GM18505 (cell line): ENCODE data around the gene LRCOL1.

Experiments used
- ATAC-seq: cut with Tn5 transposase; IDR thresholded peaks from one replicate; pipeline ENCODE4 v1.9.1; 2021; ENCODE audit not compliant: unreplicated experiment
- POLR2A ChIP-seq: IDR thresholded peaks from 4 replicates; pipeline ENCODE4 v1.6.1; 2011; ENCODE audit warnings: borderline replicate concordance; ENCODE audit not compliant: insufficient read depth, insufficient read length; ENCODE audit errors: extremely low read depth

LRCOL1 gene

GRCh38 chr12:132560614-132561426 is 49.6 kb downstream of the LRCOL1 start:
- ATAC-seq = peak; percentile 38
- TF ChIP-seq POLR2A = no peak

GRCh38 chr12:132560364-132560613 is 50.1 kb downstream of the LRCOL1 start:
- no peak for ATAC-seq
- no peak for TF ChIP-seq POLR2A

- no peak for ATAC-seq
- no peak for TF ChIP-seq POLR2A
These were observed 50.6 kb downstream of the LRCOL1 start for GRCh38 chr12:132559652-132560363.

DNA sequence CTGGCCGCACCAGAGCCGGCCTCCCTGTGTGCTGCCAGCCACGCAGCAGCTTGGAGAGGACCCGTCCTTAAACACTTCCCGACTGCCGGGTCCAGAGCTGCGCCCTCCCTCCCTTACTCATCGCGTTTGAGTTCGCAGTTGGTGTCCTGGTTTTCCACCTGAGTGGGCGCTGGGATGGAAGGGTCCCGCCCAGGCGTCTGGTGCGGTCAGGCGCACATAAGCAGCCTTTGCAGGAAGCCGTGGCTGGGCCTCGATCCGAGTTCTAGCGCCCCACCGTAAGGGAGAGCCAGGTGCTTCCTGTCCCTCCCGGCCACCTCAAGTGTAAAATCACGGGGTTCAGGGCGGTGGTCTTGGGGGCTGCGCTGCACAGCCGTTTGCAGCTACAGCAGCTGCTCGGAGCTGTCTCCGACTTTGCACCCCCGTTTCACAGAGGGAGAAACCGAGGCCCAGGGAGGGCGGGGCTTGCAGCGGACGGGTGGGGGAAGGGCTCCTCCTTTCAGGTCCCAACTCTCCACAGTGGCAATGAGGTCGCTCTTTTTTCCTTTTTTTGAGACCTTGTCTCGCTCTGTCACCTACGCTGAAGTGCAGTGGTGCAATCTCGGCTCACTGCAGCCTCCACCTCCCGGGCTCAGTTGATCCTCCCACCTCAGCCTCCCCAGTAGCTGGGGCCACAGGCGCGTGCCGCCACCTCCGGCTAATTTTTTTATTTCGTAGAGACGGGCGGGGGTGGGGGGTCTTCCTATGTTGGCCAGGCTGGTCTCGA is 51.3 kb downstream of the LRCOL1 start:
- TF ChIP-seq POLR2A = no peak
- ATAC-seq = no peak

GRCh38 chr12:132558042-132558856 is 52.1 kb downstream of the LRCOL1 start:
- no peak for ATAC-seq
- TF ChIP-seq POLR2A = no peak

DNA sequence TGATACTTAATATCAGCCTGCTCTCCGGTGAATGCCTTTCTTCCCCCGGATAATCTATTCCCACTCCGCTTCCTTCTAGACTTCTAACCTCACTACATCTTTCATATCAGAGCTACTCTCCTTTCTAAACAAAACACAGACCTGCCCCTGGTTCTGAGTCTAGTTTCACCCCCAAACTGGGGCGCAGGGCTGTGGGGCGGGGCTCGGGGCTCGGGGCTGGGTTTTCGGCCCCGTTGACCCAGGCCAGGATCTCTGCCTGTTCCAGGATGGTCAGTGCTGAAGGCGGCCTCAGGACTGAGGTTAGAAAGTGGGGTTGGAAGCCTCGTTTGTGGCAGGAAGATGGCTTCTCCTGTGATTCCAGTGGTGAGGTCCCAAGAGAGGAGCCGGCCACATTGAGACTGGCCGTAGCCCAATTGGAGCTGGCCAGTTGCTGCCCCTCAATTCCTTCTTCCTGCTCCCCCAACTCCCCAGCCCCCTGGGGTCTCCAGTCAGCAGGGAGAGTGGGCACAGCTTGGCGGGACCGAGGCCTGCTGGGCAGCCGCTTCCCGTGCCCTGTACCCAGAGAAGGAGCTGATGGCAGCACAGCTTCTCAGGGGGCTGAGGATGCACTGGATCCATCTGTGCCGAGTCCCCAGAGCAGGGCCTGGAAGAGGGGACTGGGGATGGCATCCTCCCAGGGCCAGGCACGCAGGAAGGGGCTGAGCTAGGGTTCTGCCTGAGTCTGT is 52.9 kb downstream of the LRCOL1 start:
- no peak for ATAC-seq
- TF ChIP-seq POLR2A = no peak

GRCh38 chr12:132556801-132557200 is 53.6 kb downstream of the LRCOL1 start:
- ATAC-seq = no peak
- TF ChIP-seq POLR2A = no peak

- TF ChIP-seq POLR2A = no peak
- ATAC-seq = no peak
These were observed 54.2 kb downstream of the LRCOL1 start for GRCh38 chr12:132556216-132556615.

DNA sequence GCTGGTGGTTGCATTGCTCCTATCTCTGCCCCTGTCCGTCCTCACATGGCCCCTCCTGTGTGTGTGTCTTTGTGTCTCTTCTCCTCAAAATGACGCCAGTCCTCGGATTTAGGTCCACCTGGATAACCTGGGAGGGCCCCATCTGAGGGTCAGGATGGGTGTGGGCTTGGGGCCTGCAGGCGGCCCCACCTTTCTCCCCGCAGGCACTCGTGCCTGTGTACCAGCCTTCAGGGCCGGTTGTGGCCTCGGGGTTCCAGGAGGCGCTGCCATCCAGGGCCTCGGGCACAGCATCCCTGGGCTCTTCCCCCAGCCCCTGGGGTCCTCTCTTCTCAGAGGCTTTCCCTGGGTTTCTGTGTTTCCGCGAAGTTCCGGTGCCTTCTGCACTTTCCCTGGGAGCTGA is 54.7 kb downstream of the LRCOL1 start:
- TF ChIP-seq POLR2A = no peak

GRCh38 chr12:132554845-132555630 is 55.3 kb downstream of the LRCOL1 start:
- TF ChIP-seq POLR2A = no peak
- no peak for ATAC-seq

More for the DNA sequence above, 54.7 kb downstream of the LRCOL1 start:
- ATAC-seq = no peak
